Panc1 (cell line): ENCODE data around the gene TMEM205. TPM values are rescaled to one million over a fixed set of nuclear protein-coding genes. Genes with fewer than 3 reads are reported as not detected.
A peak's percentile ranks its signal among the peaks of the same experiment; 100 is the strongest.

Experiments
- ATAC-seq: fragments of 200-7000 bp; cut with Tn5 transposase; 2 replicates; pipeline ENCODE4 v1.9.1; 2020; ENCODE audit warnings: mild to moderate bottlenecking, moderate library complexity
- BruUV-seq: library from RNA; stranded (reverse); fragments of 400-500 nt; replicated peaks from 2 replicates; lab custom pipeline; 2021; lab: Mats Ljungman, UMichigan
- CTCF ChIA-PET: fragments of 300-600 bp; sonication (Branson Sonifier 250); formaldehyde crosslinking; loops from one replicate; lab custom pipeline; 2022; ENCODE audit warnings: antibody characterized with exemption; lab: Charles Lee
- POLR2A ChIA-PET: fragments of 300-600 bp; sonication (Branson Sonifier 250); formaldehyde crosslinking; loops from one replicate; lab custom pipeline; 2022; ENCODE audit warnings: antibody characterized with exemption; lab: Charles Lee
- DNase-seq: peaks from one replicate; pipeline ENCODE4 v3.0.0-alpha.2; 2010; ENCODE audit warnings: low read depth, low spot score
- H3K27ac ChIP-seq: 2 replicates; pipeline ENCODE4 v1.5.1; 2011; ENCODE audit warnings: mild to moderate bottlenecking, low read length, inconsistent platforms
- H3K27me3 ChIP-seq: fragments of 200-500 bp; sonication (Bioruptor generic); 2 replicates; pipeline ENCODE4 v1.6.0; 2014; ENCODE audit warnings: low read length, inconsistent platforms; ENCODE audit not compliant: control insufficient read depth, insufficient read depth
- H3K36me3 ChIP-seq: fragments of 200-500 bp; sonication (Bioruptor generic); 2 replicates; pipeline ENCODE4 v1.5.1; 2014; ENCODE audit warnings: inconsistent platforms, mild to moderate bottlenecking, low read length, moderate library complexity; ENCODE audit not compliant: control insufficient read depth, insufficient read depth
- H3K4me1 ChIP-seq: 2 replicates; pipeline ENCODE4 v1.5.1; 2011; ENCODE audit warnings: inconsistent platforms, mild to moderate bottlenecking, low read length, moderate library complexity; ENCODE audit not compliant: control insufficient read depth, insufficient read depth
- H3K4me3 ChIP-seq, 2 experiments: 2 replicates each; pipeline ENCODE4 v1.5.1; 2011 to 2012; ENCODE audit warnings: low read depth in 2 of 2, low read length in 2 of 2, mild to moderate bottlenecking in 2 of 2, inconsistent platforms in 1 of 2, moderate library complexity in 1 of 2
- H3K9me3 ChIP-seq: fragments of 200-500 bp; sonication (Bioruptor generic); 2 replicates; pipeline ENCODE4 v1.5.1; 2014; ENCODE audit warnings: low read depth, mild to moderate bottlenecking, inconsistent platforms, low read length, moderate library complexity; ENCODE audit not compliant: control insufficient read depth, insufficient read depth
- POLR2AphosphoS5 ChIP-seq: IDR thresholded peaks from 2 replicates; pipeline ENCODE4 v1.6.1; 2012; ENCODE audit warnings: mild to moderate bottlenecking, low read depth, low read length, moderate library complexity
- SIN3A ChIP-seq: IDR thresholded peaks from 2 replicates; pipeline ENCODE4 v1.6.1; 2012; ENCODE audit warnings: low read depth, mild to moderate bottlenecking, low read length, moderate library complexity, borderline replicate concordance; ENCODE audit not compliant: insufficient read depth
- TCF7L2 ChIP-seq: IDR thresholded peaks from 2 replicates; pipeline ENCODE4 v1.6.1; 2011; ENCODE audit warnings: mild to moderate bottlenecking, low read depth, low read length, inconsistent platforms
- in situ Hi-C: cut with HindIII; loops from 2 replicates; pipeline ENCODE4 v1.10.0; 2016; ENCODE audit warnings: low sequenced_read_pairs, low pct_unique_long_range_greater_than_20kb
- intact Hi-C: fragments of 100-400 bp; cut with micrococcal nuclease; formaldehyde crosslinking; loops from one replicate; pipeline ENCODE4 v1.10.0; 2022; ENCODE audit not compliant: unreplicated experiment
- total RNA-seq: library from RNA; stranded (reverse); gene quantifications from one replicate; pipeline ENCODE4 v1.2.1, GENCODE V29; 2021; ENCODE audit not compliant: unreplicated experiment
- TF ChIP-seq, protein P1 (sequence below), 2 experiments: IDR thresholded peaks; 2 replicates each; pipeline ENCODE4 v1.6.1; 2011 to 2012; ENCODE audit warnings: low read depth in 2 of 2, control low read depth in 1 of 2, low read length in 1 of 2, mild to moderate bottlenecking in 1 of 2, moderate library complexity in 1 of 2; ENCODE audit not compliant: insufficient read depth in 1 of 2
- TF ChIP-seq, protein P2 (sequence below): fragments of 450-650 bp; IDR thresholded peaks from 2 replicates; pipeline ENCODE4 v1.5.1; 2017; ENCODE audit warnings: mild to moderate bottlenecking

TMEM205 gene
- total RNA-seq, 1 experiment from 2014 or later = 133 TPM

- no peak for ATAC-seq
- Histone ChIP-seq H3K27ac (no peak overlapping the region), H3K27me3 (no peaks in the 10 kb centered on the region), H3K36me3 (no peaks in the 10 kb centered on the region), H3K9me3 (no peaks in the 10 kb centered on the region), H3K4me1 (peaks cover 9% of the 10 kb centered on the region), H3K4me3 (no peak overlapping the region)
- no peak for DNase-seq
- TF ChIP-seq, protein P1, sequence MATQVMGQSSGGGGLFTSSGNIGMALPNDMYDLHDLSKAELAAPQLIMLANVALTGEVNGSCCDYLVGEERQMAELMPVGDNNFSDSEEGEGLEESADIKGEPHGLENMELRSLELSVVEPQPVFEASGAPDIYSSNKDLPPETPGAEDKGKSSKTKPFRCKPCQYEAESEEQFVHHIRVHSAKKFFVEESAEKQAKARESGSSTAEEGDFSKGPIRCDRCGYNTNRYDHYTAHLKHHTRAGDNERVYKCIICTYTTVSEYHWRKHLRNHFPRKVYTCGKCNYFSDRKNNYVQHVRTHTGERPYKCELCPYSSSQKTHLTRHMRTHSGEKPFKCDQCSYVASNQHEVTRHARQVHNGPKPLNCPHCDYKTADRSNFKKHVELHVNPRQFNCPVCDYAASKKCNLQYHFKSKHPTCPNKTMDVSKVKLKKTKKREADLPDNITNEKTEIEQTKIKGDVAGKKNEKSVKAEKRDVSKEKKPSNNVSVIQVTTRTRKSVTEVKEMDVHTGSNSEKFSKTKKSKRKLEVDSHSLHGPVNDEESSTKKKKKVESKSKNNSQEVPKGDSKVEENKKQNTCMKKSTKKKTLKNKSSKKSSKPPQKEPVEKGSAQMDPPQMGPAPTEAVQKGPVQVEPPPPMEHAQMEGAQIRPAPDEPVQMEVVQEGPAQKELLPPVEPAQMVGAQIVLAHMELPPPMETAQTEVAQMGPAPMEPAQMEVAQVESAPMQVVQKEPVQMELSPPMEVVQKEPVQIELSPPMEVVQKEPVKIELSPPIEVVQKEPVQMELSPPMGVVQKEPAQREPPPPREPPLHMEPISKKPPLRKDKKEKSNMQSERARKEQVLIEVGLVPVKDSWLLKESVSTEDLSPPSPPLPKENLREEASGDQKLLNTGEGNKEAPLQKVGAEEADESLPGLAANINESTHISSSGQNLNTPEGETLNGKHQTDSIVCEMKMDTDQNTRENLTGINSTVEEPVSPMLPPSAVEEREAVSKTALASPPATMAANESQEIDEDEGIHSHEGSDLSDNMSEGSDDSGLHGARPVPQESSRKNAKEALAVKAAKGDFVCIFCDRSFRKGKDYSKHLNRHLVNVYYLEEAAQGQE (IDR thresholded peaks at IDR 0.05; ENCODE audit: insufficient read depth in 1 of 2, low read depth in 2 of 2, low read length in 1 of 2) = peak in 1 of 2 experiments; percentile 68; a peak in 2 of 4 replicates
- no peak for TF ChIP-seq TCF7L2
- in situ Hi-C loops (no loop called here), intact Hi-C loops (no loop called here)
- no TSS peak for BruUV-seq
- ChIA-PET CTCF (no interaction called here), POLR2A (no interaction called here)
Observed at GRCh38 chr19:11349171-11349570, 3.1 kb upstream of the TMEM205 start.

- no peak for TF ChIP-seq POLR2AphosphoS5
- TF ChIP-seq, protein P1 (IDR thresholded peaks at IDR 0.05; ENCODE audit: insufficient read depth in 1 of 2, low read depth in 2 of 2, low read length in 1 of 2) = no peak
- in situ Hi-C loops (no loop called here), intact Hi-C loops (no loop called here)
- H3K27me3 ChIP-seq = no peaks in the 10 kb centered on the region
- no peaks in the 10 kb centered on the region for H3K9me3 ChIP-seq
- no peak overlapping the region for H3K4me3 ChIP-seq
- H3K4me1 ChIP-seq = peaks cover 17% of the 10 kb centered on the region
- CTCF ChIA-PET = no interaction called here
- ATAC-seq = no peak
- no TSS peak for BruUV-seq
- DNase-seq = no peak
- POLR2A ChIA-PET = no interaction called here
- no peaks in the 10 kb centered on the region for H3K36me3 ChIP-seq
- H3K27ac ChIP-seq = peak overlapping the region; percentile 95
Observed at GRCh38 chr19:11347546-11348039, 1.5 kb upstream of the TMEM205 start.

DNA sequence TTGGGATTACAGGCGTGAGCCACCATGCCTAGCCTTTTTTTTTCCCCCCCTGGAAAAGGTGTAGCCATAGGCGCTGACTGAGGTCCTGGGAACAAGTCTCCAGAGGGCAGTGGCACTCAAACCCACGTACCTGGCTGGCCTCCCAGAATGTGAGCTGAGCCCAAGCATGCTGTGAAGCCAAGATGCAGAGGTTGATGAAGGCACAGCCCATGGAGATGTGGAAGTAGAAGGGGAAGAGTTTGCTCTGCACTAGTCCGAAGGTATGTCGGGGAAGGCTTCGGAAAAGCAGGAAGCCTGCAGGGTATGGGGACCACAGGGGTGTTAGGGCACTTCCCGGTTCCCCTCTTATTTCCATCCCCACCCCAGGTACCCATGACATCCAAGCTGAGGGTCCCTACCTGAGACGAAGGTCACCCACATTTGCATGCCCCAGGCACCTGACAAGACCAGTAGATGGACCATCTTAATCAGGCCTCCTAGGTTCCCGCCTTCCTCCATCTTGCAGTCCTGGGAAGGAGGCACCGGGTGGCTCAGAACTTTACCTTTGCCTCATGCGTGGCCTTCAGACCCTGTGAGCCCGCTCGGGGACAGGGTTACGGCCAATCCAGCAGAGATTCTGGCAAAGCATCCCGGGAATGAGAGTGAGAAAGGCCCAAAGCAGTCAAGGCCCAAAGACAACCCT is 805 bp downstream of the TMEM205 start:
- ATAC-seq (no peak), DNase-seq (no peak)
- in situ Hi-C loops (no loop called here), intact Hi-C loops (no loop called here)
- no TSS peak for BruUV-seq
- Histone ChIP-seq H3K4me3 (peak overlapping the region; percentile 58 to 78), H3K27ac (peak overlapping the region; percentile 88), H3K36me3 (no peaks in the 10 kb centered on the region), H3K9me3 (no peaks in the 10 kb centered on the region), H3K27me3 (no peaks in the 10 kb centered on the region), H3K4me1 (peaks cover 17% of the 10 kb centered on the region)
- TF ChIP-seq, protein P2, sequence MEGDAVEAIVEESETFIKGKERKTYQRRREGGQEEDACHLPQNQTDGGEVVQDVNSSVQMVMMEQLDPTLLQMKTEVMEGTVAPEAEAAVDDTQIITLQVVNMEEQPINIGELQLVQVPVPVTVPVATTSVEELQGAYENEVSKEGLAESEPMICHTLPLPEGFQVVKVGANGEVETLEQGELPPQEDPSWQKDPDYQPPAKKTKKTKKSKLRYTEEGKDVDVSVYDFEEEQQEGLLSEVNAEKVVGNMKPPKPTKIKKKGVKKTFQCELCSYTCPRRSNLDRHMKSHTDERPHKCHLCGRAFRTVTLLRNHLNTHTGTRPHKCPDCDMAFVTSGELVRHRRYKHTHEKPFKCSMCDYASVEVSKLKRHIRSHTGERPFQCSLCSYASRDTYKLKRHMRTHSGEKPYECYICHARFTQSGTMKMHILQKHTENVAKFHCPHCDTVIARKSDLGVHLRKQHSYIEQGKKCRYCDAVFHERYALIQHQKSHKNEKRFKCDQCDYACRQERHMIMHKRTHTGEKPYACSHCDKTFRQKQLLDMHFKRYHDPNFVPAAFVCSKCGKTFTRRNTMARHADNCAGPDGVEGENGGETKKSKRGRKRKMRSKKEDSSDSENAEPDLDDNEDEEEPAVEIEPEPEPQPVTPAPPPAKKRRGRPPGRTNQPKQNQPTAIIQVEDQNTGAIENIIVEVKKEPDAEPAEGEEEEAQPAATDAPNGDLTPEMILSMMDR = no peak
- TF ChIP-seq POLR2AphosphoS5 (no peak), TCF7L2 (no peak), SIN3A (no peak)
- TF ChIP-seq, protein P1 (IDR thresholded peaks at IDR 0.05; ENCODE audit: insufficient read depth in 1 of 2, low read depth in 2 of 2, low read length in 1 of 2) = no peak
- CTCF ChIA-PET = interaction anchor here (0.6 to 1.0 kb wide), 2 partner anchors 8 to 102 kb away, joined by 5 to 6 read pairs; no protein-coding TSS in a partner anchor
- POLR2A ChIA-PET = interaction anchor here (0.6 to 1.7 kb wide), 2 partner anchors 15 to 29 kb away, joined by 8 read pairs; partner anchors contain the start of gene SWSAP1
